ENCODE data around the gene ZNF436.
"Not testable (repeated sequence)": the region's sequence is repeated elsewhere in the genome, so short reads cannot be mapped to it uniquely, and the experiment has no call there.

The ZNF436 gene

DNA sequence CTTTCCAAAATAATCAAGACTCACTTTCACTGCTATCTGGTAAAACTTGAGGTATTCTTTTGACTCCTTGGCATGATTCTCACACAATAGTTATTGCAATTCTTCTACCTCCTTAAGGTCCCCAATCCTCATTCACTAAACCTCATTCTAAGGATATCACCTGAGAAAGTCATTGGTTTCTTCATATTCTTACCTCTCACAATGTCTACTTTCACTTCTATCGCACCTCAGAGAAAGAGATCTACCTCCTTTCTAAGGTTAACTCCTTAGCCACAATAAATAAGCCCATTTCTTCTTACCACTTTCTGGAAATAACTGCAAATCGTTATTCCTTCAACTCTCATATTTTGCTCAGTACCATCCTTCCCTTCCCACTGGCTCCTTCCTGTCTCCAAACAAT lies 44.2 kb downstream of the ZNF436 start:
- Mint-ChIP-seq H3K27ac (no peak overlapping the region), H3K4me1 (peaks cover 8% of the 10 kb centered on the region), H3K9me3 (no peaks in the 10 kb centered on the region), H3K4me3 (no peak overlapping the region), H3K27me3 (no peaks in the 10 kb centered on the region), H3K36me3 (peaks cover 59% of the 10 kb centered on the region)
- no peak for ATAC-seq

DNA sequence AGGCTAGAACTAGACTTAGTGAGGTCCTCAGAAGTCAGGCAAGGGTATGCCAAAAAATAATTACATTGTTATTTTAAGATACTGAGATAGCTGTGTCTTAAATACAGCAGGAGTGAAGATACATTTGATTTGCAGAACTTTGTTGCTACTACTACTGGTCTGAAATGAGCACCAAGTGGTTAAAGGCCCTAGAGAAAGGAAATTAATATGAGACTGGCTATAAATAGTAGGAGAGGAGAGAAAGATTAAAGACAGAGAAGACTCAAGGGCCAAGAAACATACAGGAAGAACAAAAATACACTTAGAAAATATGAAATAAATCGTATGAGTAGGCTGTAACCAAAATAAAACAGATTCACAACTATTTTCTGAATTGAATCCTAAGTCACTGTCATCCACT lies 46.9 kb downstream of the ZNF436 start:
- no peak overlapping the region for H3K27ac Mint-ChIP-seq
- H3K36me3 Mint-ChIP-seq: peaks cover 64% of the 10 kb centered on the region
- no peak overlapping the region for H3K4me3 Mint-ChIP-seq
- H3K27me3 Mint-ChIP-seq: no peaks in the 10 kb centered on the region
- H3K4me1 Mint-ChIP-seq: peaks cover 13% of the 10 kb centered on the region
- no peak for ATAC-seq
- no peaks in the 10 kb centered on the region for H3K9me3 Mint-ChIP-seq

DNA sequence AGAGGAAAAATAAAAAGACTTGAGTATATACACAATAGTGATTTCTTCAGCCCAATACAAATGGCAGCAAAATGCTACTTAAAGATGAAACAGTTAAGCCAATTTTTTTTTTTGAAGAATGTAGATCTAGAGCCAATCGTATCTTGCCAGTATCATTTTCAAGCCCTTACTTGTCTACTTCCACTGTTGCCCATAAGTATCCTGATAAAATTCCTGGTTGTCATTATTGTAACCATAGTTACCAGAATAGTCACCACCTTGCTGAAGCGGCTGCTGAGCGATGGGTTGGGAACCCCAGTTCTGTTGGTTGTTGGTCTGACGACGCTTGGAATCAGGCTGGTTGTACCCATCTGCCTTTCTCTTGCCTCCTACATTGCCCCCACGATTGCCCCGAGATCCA lies 59.4 kb downstream of the ZNF436 start:
- not testable (repeated sequence) for H3K9me3 Mint-ChIP-seq, H3K4me3 Mint-ChIP-seq, H3K4me1 Mint-ChIP-seq, H3K27me3 Mint-ChIP-seq, ATAC-seq, H3K27ac Mint-ChIP-seq
- peaks cover 43% of the 10 kb centered on the region for H3K36me3 Mint-ChIP-seq

Data from stimulated activated memory B cell treated with anti-CD40 and anti-IgM and Interleukin-4, amounts not matched to agents 10 μg/mL and 1 μg/mL and 100 μg/mL, for 72 hours (primary cell).